NAMALWA (cell line): ENCODE data around the gene CHKB.
A peak's percentile ranks its signal among the peaks of the same experiment; 100 is the strongest.

Source experiments
- DNase-seq: peaks from one replicate; pipeline ENCODE4 v3.0.0-alpha.2; 2015; ENCODE audit warnings: low spot score

The CHKB gene

GRCh38 chr22:50573491-50574382 lies 8.9 kb downstream of the CHKB start:
- no peak for DNase-seq

- no peak for DNase-seq
Measured at GRCh38 chr22:50572965-50573364, 9.7 kb downstream of the CHKB start.

- DNase-seq = no peak
Measured at GRCh38 chr22:50571264-50572175, 11.1 kb downstream of the CHKB start.

GRCh38 chr22:50570861-50571260 lies 11.8 kb downstream of the CHKB start:
- DNase-seq = no peak

GRCh38 chr22:50569896-50570535 lies 12.6 kb downstream of the CHKB start:
- peak; percentile 61 for DNase-seq

- no peak for DNase-seq
Measured at GRCh38 chr22:50569041-50569459, 13.6 kb downstream of the CHKB start.

GRCh38 chr22:50568626-50569025 lies 14.0 kb downstream of the CHKB start:
- DNase-seq = no peak

- DNase-seq = no peak
Measured at GRCh38 chr22:50567721-50568252, 14.9 kb downstream of the CHKB start.

- DNase-seq = no peak
Measured at GRCh38 chr22:50564289-50564688, 18.4 kb downstream of the CHKB start.

- no peak for DNase-seq
Measured at GRCh38 chr22:50563413-50564160, 19.1 kb downstream of the CHKB start.

- DNase-seq = peak; percentile 97
Measured at GRCh38 chr22:50562523-50563412, 19.9 kb downstream of the CHKB start, which contains the start of gene SYCE3. SYCE3 (minus strand) TSS chr22:50562919; CDS start chr22:50556405, 6,514 bp downstream.

- DNase-seq = no peak
Measured at GRCh38 chr22:50561401-50562358, 21.0 kb downstream of the CHKB start.

- no peak for DNase-seq
Measured at GRCh38 chr22:50560034-50560433, 22.6 kb downstream of the CHKB start.

- DNase-seq = no peak
Measured at GRCh38 chr22:50556703-50557102, 25.9 kb downstream of the CHKB start.

- DNase-seq = no peak
Measured at GRCh38 chr22:50553310-50553709, 29.3 kb downstream of the CHKB start.

- no peak for DNase-seq
Measured at GRCh38 chr22:50551160-50551752, 31.4 kb downstream of the CHKB start.

- no peak for DNase-seq
Measured at GRCh38 chr22:50550395-50550794, 32.3 kb downstream of the CHKB start.
